Measurements from ENCODE around the gene TNFSF11.

TNFSF11 gene

DNA sequence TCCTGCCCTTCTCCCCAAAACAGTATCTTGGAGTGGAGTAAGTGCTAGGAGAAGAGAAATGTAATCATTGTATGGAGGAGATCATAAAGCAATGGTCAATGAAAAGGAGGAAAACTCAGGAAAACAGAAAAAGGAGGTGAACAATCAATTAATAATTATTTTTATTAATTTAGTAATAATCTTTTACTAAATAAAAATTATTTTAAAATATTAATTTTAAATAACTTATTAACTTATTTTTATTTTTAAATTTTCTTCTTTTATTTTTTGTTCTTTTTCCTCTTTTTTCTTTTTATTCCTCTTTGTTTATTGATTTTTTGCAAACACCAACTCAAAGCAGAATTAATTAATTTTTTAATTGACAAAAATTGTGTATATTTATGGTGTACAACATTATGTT, 80.3 kb downstream of the TNFSF11 start:
- no peak for DNase-seq (ENCODE audit: low read depth)

DNA sequence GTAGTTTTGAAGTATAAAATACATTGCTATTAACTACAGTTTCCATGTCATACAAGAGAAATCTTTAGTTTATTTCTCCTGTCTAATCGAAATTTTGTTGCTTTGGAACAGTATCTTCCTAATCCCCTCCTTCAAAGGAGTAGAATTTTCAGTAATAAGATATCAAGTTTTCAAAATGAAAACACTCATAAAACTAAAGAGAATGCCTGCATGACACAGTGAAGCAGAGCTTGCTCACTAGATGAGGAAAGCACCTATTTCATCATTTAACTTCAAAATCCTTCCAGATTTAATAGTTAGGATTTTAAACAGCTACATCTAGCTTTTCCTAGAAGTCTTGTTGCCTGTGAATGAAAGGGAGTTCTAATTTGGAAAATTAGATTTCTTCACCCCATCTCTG, 80.8 kb downstream of the TNFSF11 start:
- DNase-seq (ENCODE audit: low read depth), result no peak

DNA sequence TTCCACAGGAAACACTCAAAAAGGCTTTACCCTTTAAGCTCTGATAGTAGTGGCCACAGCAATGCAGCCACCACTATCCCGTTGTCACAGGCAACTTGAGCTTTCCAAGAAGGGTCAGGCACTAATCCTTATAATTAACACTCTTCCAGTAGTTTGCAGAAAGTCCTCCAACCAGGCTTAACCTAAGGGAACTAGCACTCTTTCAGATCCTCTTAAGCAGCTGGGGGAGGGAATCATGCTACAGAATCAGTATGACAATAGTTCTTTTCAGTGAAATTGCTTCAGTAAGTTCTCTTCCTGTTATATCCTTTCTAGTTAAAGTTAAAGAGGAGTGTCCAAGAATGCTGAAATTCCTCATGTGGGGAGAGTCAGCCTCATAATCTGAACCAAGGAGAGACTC, 82.2 kb downstream of the TNFSF11 start:
- no peak for DNase-seq (ENCODE audit: low read depth)

DNA sequence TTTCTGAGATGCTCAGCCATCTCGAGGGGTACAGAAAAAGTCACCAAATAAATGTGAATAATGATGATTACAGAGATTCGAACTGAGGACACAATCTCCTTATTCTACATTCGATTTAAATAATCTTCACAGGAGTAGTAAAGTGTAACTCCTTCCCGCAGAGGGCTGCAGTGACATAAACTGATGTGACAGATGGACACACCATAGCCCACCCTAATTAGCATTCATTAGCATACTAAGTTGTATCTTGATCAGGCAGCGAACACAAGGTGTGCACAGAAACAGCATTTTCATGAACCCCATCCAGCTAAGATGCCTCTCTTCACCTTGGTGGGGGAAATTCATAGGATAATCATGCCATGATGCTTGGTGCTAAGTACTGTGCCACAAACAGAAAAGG, 83.0 kb downstream of the TNFSF11 start:
- no peak for DNase-seq (ENCODE audit: low read depth)
